ENCODE results near the gene SLC9A3. TPM values are rescaled to one million over a fixed set of nuclear protein-coding genes. Genes with fewer than 3 reads are reported as not detected.
A peak's percentile ranks its signal among the peaks of the same experiment; 100 is the strongest.

Gene SLC9A3
- total RNA-seq, 3 donors from 2014 or later (not counting 1 experiment from before 2014, with no cell fraction given), result 0.61 to 1.1 (median 0.73) TPM

DNA sequence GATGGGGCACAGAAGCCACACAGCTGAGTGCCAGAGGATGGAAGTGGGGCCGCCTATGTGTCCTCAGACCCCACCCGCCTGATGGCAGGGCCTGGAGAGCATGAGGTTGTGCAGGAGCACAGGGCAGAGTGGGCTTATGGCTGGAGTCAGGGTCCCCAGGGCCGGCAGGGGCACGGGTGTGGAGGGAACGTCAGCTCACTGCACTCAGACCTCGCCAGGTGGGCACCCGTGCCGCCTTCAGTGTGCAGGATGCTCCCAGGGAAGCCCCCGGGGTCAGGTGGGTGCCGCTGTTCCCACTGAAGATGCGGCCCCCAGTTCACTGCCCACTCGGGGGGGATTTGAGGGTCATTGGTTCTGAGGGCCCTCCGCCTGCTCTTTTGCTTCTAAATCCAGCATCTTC lies 46.4 kb downstream of the SLC9A3 start:
- ATAC-seq, result no peak

DNA sequence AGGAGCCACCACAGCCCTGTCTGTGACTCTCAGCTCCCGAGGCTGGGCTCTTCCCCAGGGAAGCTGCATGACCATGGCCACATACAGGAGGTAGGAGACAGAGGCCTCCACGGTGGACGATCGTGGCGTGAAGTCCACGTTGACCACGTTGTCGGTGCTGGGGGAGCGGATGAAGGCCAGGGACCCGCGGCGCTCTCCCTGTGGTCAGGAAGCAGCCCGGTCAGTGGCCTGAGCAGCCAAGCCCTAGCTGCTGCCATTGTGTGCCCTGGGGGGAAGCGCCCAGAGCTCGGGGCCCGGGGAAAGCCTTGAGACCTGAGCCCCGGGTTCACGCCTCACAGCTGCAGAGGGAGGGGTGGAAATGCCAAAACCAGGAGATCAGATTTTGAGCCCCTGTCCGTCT lies 47.0 kb downstream of the SLC9A3 start:
- H3K4me1 Mint-ChIP-seq, result peaks cover 5 to 11% of the 10 kb centered on the region in 2 donors
- Histone ChIP-seq H3K27ac (ENCODE audit: low read length) (no peak overlapping the region), H3K4me1 (ENCODE audit: control insufficient read depth, insufficient read depth, low read length) (peaks cover 17% of the 10 kb centered on the region), H3K4me3 (ENCODE audit: low read length) (no peak overlapping the region), H3K36me3 (ENCODE audit: control insufficient read depth, insufficient read depth, low read length) (no peaks in the 10 kb centered on the region), H3K27me3 (ENCODE audit: control insufficient read depth, insufficient read depth, low read length) (peaks cover 17% of the 10 kb centered on the region), H3K9me3 (ENCODE audit: control insufficient read depth, insufficient read depth, low read length) (no peaks in the 10 kb centered on the region)
- H3K27me3 Mint-ChIP-seq (ENCODE audit: low read depth in 2 of 2), result peaks cover 0 to 15% of the 10 kb centered on the region in 2 donors
- ATAC-seq (no peak), DNase-seq (no peak)
- TF ChIP-seq, protein P1, sequence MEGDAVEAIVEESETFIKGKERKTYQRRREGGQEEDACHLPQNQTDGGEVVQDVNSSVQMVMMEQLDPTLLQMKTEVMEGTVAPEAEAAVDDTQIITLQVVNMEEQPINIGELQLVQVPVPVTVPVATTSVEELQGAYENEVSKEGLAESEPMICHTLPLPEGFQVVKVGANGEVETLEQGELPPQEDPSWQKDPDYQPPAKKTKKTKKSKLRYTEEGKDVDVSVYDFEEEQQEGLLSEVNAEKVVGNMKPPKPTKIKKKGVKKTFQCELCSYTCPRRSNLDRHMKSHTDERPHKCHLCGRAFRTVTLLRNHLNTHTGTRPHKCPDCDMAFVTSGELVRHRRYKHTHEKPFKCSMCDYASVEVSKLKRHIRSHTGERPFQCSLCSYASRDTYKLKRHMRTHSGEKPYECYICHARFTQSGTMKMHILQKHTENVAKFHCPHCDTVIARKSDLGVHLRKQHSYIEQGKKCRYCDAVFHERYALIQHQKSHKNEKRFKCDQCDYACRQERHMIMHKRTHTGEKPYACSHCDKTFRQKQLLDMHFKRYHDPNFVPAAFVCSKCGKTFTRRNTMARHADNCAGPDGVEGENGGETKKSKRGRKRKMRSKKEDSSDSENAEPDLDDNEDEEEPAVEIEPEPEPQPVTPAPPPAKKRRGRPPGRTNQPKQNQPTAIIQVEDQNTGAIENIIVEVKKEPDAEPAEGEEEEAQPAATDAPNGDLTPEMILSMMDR (IDR thresholded peaks at IDR 0.05), result no peak
- no peaks in the 10 kb centered on the region for H3K9me3 Mint-ChIP-seq
- H3K27ac Mint-ChIP-seq, result no peak overlapping the region
- WGBS (ENCODE audit: insufficient coverage), result 79% methylated on average over 19 of the region's 19 CpGs
- H3K36me3 Mint-ChIP-seq, result no peaks in the 10 kb centered on the region
- peak overlapping the region; percentile 13 for H3K4me3 Mint-ChIP-seq
- intact Hi-C loops (cut with micrococcal nuclease), result no loop called here

More for the DNA sequence above, 46.4 kb downstream of the SLC9A3 start:
- intact Hi-C loops (cut with micrococcal nuclease), result no loop called here
- H3K4me1 Mint-ChIP-seq, result peaks cover 5 to 11% of the 10 kb centered on the region in 2 donors
- Histone ChIP-seq H3K27me3 (ENCODE audit: control insufficient read depth, insufficient read depth, low read length) (peaks cover 17% of the 10 kb centered on the region), H3K4me1 (ENCODE audit: control insufficient read depth, insufficient read depth, low read length) (peaks cover 15% of the 10 kb centered on the region), H3K27ac (ENCODE audit: low read length) (no peak overlapping the region), H3K4me3 (ENCODE audit: low read length) (no peak overlapping the region), H3K9me3 (ENCODE audit: control insufficient read depth, insufficient read depth, low read length) (no peaks in the 10 kb centered on the region), H3K36me3 (ENCODE audit: control insufficient read depth, insufficient read depth, low read length) (no peaks in the 10 kb centered on the region)
- H3K27ac Mint-ChIP-seq, result no peak overlapping the region
- H3K27me3 Mint-ChIP-seq (ENCODE audit: low read depth in 2 of 2), result peaks cover 0 to 15% of the 10 kb centered on the region in 2 donors
- no peak for DNase-seq
- no peaks in the 10 kb centered on the region for H3K36me3 Mint-ChIP-seq
- H3K9me3 Mint-ChIP-seq, result no peaks in the 10 kb centered on the region
- 87% methylated on average over 13 of the region's 13 CpGs for WGBS (ENCODE audit: insufficient coverage)
- TF ChIP-seq, protein P1 (IDR thresholded peaks at IDR 0.05), result no peak
- H3K4me3 Mint-ChIP-seq, result no peak overlapping the region

DNA sequence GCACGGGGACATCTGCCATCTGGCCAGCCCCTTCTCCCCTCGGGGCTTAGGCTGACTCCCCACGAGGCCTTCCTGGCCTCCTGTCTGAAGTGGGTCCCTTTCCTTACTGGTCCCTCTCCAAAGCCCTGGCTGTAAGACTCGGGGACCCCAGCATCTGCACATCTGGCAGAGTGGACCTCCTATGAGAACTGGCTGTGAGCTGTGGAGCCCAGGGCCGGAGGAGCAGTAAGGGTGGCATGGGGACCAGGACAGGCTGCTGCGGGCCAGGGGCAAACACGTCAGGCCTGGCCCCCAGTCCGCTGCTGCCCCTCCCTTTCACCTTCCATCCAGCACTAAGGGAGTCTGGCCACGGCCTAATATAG lies 47.5 kb downstream of the SLC9A3 start:
- Histone ChIP-seq H3K36me3 (ENCODE audit: control insufficient read depth, insufficient read depth, low read length) (no peaks in the 10 kb centered on the region), H3K4me3 (ENCODE audit: low read length) (no peak overlapping the region), H3K9me3 (ENCODE audit: control insufficient read depth, insufficient read depth, low read length) (no peaks in the 10 kb centered on the region), H3K4me1 (ENCODE audit: control insufficient read depth, insufficient read depth, low read length) (peaks cover 22% of the 10 kb centered on the region), H3K27me3 (ENCODE audit: control insufficient read depth, insufficient read depth, low read length) (peaks cover 17% of the 10 kb centered on the region), H3K27ac (ENCODE audit: low read length) (no peak overlapping the region)
- Mint-ChIP-seq H3K4me1 (peaks cover 5 to 14% of the 10 kb centered on the region in 2 donors), H3K9me3 (no peaks in the 10 kb centered on the region), H3K27ac (no peak overlapping the region), H3K4me3 (no peak overlapping the region), H3K27me3 (ENCODE audit: low read depth in 2 of 2) (peaks cover 0 to 15% of the 10 kb centered on the region in 2 donors), H3K36me3 (no peaks in the 10 kb centered on the region)
- DNase-seq, result no peak
- intact Hi-C loops (cut with micrococcal nuclease), result no loop called here
- no peak for ATAC-seq
- WGBS (ENCODE audit: insufficient coverage), result 82% methylated on average over 9 of the region's 9 CpGs
- TF ChIP-seq, protein P1 (IDR thresholded peaks at IDR 0.05), result no peak

DNA sequence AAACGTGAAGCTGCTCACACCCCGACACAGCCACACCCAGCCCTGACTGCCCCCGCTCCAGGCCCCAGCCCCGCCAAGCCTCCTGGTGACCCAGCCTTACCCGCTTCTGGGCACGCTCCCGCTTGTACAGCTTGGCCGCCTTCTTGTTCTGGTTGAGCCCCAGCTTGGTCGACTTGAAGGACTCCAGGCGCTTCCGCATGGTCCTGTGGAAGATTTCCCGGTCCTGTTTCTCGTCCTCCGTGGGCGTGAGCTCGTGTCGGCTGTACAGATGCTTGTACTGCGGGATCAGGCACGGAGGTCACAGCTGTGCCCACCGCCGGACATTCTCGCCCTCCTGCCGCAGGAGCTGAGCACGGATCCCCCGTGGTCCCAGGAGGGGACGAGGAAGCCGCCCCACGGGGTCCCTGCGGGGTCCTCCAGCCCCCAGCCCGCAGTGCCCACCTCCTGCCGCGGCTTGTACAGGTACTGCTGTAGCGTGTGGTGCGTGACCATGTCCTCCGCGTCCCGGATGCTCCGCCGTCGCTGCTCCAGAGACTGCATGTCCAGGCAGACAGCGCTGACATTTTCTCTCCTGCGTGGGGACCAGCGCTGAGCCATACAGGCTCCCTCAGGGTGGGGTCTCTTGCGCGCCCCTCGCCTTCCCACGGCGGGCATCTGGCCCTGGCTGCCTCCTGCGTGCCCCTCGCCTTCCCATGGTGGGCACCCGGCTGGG lies 48.0 kb downstream of the SLC9A3 start:
- peaks cover 0 to 15% of the 10 kb centered on the region in 2 donors for H3K27me3 Mint-ChIP-seq (ENCODE audit: low read depth in 2 of 2)
- H3K4me3 Mint-ChIP-seq, result peak overlapping the region; percentile 28
- Histone ChIP-seq H3K36me3 (ENCODE audit: control insufficient read depth, insufficient read depth, low read length) (no peaks in the 10 kb centered on the region), H3K27me3 (ENCODE audit: control insufficient read depth, insufficient read depth, low read length) (peaks cover 17% of the 10 kb centered on the region), H3K4me1 (ENCODE audit: control insufficient read depth, insufficient read depth, low read length) (peaks cover 27% of the 10 kb centered on the region), H3K27ac (ENCODE audit: low read length) (no peak overlapping the region), H3K9me3 (ENCODE audit: control insufficient read depth, insufficient read depth, low read length) (no peaks in the 10 kb centered on the region), H3K4me3 (ENCODE audit: low read length) (no peak overlapping the region)
- DNase-seq (no peak), ATAC-seq (no peak)
- no peaks in the 10 kb centered on the region for H3K36me3 Mint-ChIP-seq
- TF ChIP-seq, protein P1 (IDR thresholded peaks at IDR 0.05), result no peak
- H3K9me3 Mint-ChIP-seq, result no peaks in the 10 kb centered on the region
- peaks cover 5 to 19% of the 10 kb centered on the region in 2 donors for H3K4me1 Mint-ChIP-seq
- 82% methylated on average over 51 of the region's 51 CpGs for WGBS (ENCODE audit: insufficient coverage)
- intact Hi-C loops (cut with micrococcal nuclease), result no loop called here
- no peak overlapping the region for H3K27ac Mint-ChIP-seq
